ENCODE results near the gene TREM1. TPM values are rescaled to one million over a fixed set of nuclear protein-coding genes. Genes with fewer than 3 reads are reported as not detected.
"Not testable (repeated sequence)": the region's sequence is repeated elsewhere in the genome, so short reads cannot be mapped to it uniquely, and the experiment has no call there.

Gene TREM1
- total RNA-seq, 2 experiments from 2014 or later, result not detected

DNA sequence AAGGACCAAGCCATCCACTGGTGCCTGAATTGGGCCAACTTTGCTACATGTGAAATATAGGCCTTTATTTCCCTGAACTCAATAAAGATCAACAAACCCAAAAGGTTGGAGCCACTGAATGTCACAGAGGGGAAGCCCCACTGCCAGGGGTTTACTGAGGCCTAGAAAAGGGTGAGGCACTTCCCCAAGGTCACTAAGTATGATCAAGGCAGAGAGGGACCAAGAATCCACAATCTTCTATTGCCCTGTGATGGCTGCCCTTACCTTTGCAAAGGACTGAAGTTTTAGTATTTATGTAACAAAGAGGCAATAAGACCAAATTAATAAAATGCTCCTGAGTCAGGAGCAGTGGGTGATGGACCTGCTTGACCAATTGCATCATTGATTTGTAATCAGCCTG is 18.0 kb downstream of the TREM1 start:
- ATAC-seq, result no peak
- H3K4me1 Mint-ChIP-seq, result peaks cover 8% of the 10 kb centered on the region
- DNase-seq, result peak; percentile 26
- no peak overlapping the region for H3K27ac Mint-ChIP-seq
- CTCF ChIA-PET, result interaction anchor here (1.5 to 1.7 kb wide), 2 partner anchors 38 to 176 kb away, joined by 4 read pairs; no protein-coding TSS in a partner anchor
- H3K4me3 Mint-ChIP-seq, result no peak overlapping the region
- H3K9me3 Mint-ChIP-seq (ENCODE audit: low read depth), result peaks cover 1% of the 10 kb centered on the region
- peaks cover 1% of the 10 kb centered on the region for H3K36me3 Mint-ChIP-seq
- H3K27me3 Mint-ChIP-seq, result peaks cover 3% of the 10 kb centered on the region

DNA sequence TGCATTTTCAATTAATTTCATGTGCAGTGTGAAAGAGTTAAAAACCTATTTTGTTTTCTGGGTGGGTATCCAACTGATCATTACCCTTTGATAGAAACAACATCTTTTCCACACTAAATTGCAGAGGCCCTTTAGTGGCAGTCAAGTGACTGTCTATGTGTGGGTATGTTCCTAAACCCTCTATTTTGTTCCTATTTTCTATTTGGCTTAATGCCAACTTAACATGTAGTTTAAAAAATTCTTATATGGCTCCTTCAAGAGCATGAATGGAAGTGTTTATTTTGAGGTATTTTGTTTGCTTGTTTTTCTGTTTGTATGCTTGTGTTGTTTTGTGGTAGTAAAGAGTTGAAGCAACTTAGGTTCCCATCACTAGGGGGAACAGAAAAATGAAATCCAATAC is 19.9 kb downstream of the TREM1 start:
- Mint-ChIP-seq H3K27me3 (peaks cover 12% of the 10 kb centered on the region), H3K27ac (no peak overlapping the region), H3K9me3 (ENCODE audit: low read depth) (peaks cover 12% of the 10 kb centered on the region), H3K36me3 (peaks cover 7% of the 10 kb centered on the region), H3K4me3 (no peak overlapping the region), H3K4me1 (peaks cover under 1% of the 10 kb centered on the region)
- DNase-seq (no peak), ATAC-seq (no peak)
- CTCF ChIA-PET, result interaction anchor here (1.1 kb wide), 1 partner anchor 102 kb away, joined by 3 read pairs; no protein-coding TSS in a partner anchor

GRCh38 chr6:41263267-41263666 is 23.2 kb downstream of the TREM1 start:
- Mint-ChIP-seq H3K27ac (no peak overlapping the region), H3K4me1 (no peaks in the 10 kb centered on the region), H3K36me3 (peaks cover 12% of the 10 kb centered on the region), H3K27me3 (peaks cover 30% of the 10 kb centered on the region), H3K4me3 (no peak overlapping the region), H3K9me3 (ENCODE audit: low read depth) (peaks cover 23% of the 10 kb centered on the region)
- ATAC-seq (no peak), DNase-seq (no peak)
- CTCF ChIA-PET, result no interaction called here

DNA sequence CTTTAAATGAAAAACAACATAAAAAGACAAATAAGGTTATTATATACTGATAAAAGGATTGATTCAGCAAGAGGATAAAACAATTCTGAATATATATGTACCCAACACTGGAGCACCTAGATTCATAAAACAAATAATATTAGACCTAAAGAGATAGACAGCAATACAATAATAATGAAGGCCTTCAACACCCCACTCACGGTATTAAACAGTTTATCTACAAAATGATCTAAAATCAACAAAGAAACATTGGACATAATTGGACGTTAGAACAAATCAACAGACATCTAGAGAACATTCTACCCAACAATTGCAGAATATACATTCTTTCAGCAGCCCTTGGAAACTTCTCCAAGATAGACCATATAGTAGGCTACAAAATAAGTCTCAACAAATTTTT is 24.1 kb downstream of the TREM1 start:
- peaks cover 12% of the 10 kb centered on the region for H3K36me3 Mint-ChIP-seq
- CTCF ChIA-PET, result no interaction called here
- peaks cover 23% of the 10 kb centered on the region for H3K9me3 Mint-ChIP-seq (ENCODE audit: low read depth)
- ATAC-seq, result no peak
- H3K27me3 Mint-ChIP-seq, result peaks cover 30% of the 10 kb centered on the region
- H3K4me3 Mint-ChIP-seq, result no peak overlapping the region
- no peaks in the 10 kb centered on the region for H3K4me1 Mint-ChIP-seq
- DNase-seq, result no peak
- no peak overlapping the region for H3K27ac Mint-ChIP-seq

GRCh38 chr6:41258196-41258493 is 28.3 kb downstream of the TREM1 start:
- no peak for DNase-seq
- Mint-ChIP-seq H3K4me1 (peaks cover 6% of the 10 kb centered on the region), H3K4me3 (no peak overlapping the region), H3K36me3 (peaks cover 8% of the 10 kb centered on the region), H3K9me3 (ENCODE audit: low read depth) (peaks cover 18% of the 10 kb centered on the region), H3K27me3 (peaks cover 26% of the 10 kb centered on the region), H3K27ac (no peak overlapping the region)
- ATAC-seq, result no peak
- CTCF ChIA-PET, result no interaction called here

GRCh38 chr6:41257369-41258195 is 28.9 kb downstream of the TREM1 start:
- no peak overlapping the region for H3K27ac Mint-ChIP-seq
- ATAC-seq, result no peak
- no peak overlapping the region for H3K4me3 Mint-ChIP-seq
- peaks cover 6% of the 10 kb centered on the region for H3K4me1 Mint-ChIP-seq
- H3K36me3 Mint-ChIP-seq, result peaks cover 8% of the 10 kb centered on the region
- H3K27me3 Mint-ChIP-seq, result peaks cover 27% of the 10 kb centered on the region
- H3K9me3 Mint-ChIP-seq (ENCODE audit: low read depth), result peaks cover 16% of the 10 kb centered on the region
- DNase-seq, result no peak
- CTCF ChIA-PET, result interaction anchor here (2.4 kb wide), 1 partner anchor 49 kb away, joined by 5 read pairs; no protein-coding TSS in a partner anchor

DNA sequence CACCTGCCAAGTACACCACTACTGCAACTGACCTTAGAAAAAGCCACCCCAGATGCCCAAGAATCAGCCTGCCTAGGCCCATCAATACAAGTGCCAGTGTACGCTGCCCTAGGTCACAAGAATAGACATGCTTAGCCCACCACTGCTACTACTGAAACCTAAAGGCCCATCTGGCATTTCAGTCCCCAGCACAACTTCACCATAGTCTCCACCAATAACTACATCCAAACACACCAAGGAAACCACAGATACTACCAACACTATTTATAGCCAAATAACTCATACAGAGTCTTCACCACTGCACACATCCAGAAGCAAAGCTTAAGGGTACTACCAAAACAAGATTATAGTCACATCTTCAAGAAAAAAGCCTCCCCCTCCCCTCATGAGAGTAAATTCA is 30.1 kb downstream of the TREM1 start:
- CTCF ChIA-PET, result interaction anchor here (2.4 kb wide), 1 partner anchor 50 kb away, joined by 5 read pairs; no protein-coding TSS in a partner anchor

DNA sequence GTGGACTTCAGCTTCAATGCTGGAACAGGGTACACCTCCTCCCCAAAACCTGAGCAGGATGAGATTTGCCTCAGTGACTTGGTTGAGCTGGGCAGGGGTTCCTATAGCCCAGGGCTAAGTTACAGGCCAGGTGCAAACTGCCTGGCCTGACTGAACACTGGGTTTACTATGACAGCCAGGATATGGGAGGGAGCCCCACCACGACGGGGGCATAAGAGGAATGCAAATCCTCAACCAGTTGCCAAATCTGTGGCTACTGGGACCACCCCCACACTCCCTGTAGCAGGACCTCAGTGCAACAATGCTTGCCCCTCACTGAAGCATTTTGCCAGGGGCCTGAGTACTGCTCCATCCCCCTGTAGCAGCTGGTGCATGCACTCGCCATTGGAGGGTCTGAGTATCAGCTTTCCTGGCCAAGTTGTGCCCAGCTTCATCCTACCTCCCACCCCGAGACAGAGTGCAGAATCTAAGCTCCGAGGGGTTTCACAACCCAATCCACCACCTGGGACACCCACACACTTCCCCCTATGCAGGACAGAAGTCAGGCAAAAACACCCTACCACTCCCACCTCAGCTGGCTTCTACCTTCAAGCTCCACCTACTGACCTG is 30.7 kb downstream of the TREM1 start:
- DNase-seq (no peak), ATAC-seq (no peak)
- Mint-ChIP-seq H3K36me3 (peaks cover 3% of the 10 kb centered on the region), H3K9me3 (ENCODE audit: low read depth) (peaks cover 8% of the 10 kb centered on the region), H3K27me3 (peaks cover 26% of the 10 kb centered on the region), H3K27ac (no peak overlapping the region), H3K4me1 (peaks cover 6% of the 10 kb centered on the region), H3K4me3 (no peak overlapping the region)
- CTCF ChIA-PET, result interaction anchor here (2.4 kb wide), 1 partner anchor 51 kb away, joined by 5 read pairs; no protein-coding TSS in a partner anchor

More for the DNA sequence above, 30.1 kb downstream of the TREM1 start:
- peaks cover 6% of the 10 kb centered on the region for H3K4me1 Mint-ChIP-seq
- no peak overlapping the region for H3K27ac Mint-ChIP-seq
- H3K9me3 Mint-ChIP-seq (ENCODE audit: low read depth), result peaks cover 11% of the 10 kb centered on the region
- no peak overlapping the region for H3K4me3 Mint-ChIP-seq
- H3K36me3 Mint-ChIP-seq, result peaks cover 5% of the 10 kb centered on the region
- DNase-seq (no peak), ATAC-seq (no peak)
- peaks cover 26% of the 10 kb centered on the region for H3K27me3 Mint-ChIP-seq

GRCh38 chr6:41255110-41255509 is 31.4 kb downstream of the TREM1 start:
- DNase-seq, result no peak
- Mint-ChIP-seq H3K36me3 (peaks cover 2% of the 10 kb centered on the region), H3K9me3 (ENCODE audit: low read depth) (peaks cover 5% of the 10 kb centered on the region), H3K4me1 (peaks cover 6% of the 10 kb centered on the region), H3K4me3 (no peak overlapping the region), H3K27me3 (peaks cover 24% of the 10 kb centered on the region), H3K27ac (no peak overlapping the region)
- ATAC-seq, result no peak
- CTCF ChIA-PET, result no interaction called here

- H3K27me3 Mint-ChIP-seq, result peaks cover 11% of the 10 kb centered on the region
- no peak overlapping the region for H3K27ac Mint-ChIP-seq
- DNase-seq (no peak), ATAC-seq (no peak)
- no peak overlapping the region for H3K4me3 Mint-ChIP-seq
- no peaks in the 10 kb centered on the region for H3K36me3 Mint-ChIP-seq
- no peaks in the 10 kb centered on the region for H3K9me3 Mint-ChIP-seq (ENCODE audit: low read depth)
- H3K4me1 Mint-ChIP-seq, result peaks cover 15% of the 10 kb centered on the region
- CTCF ChIA-PET, result no interaction called here
Observed at GRCh38 chr6:41252401-41253169, 33.9 kb downstream of the TREM1 start.

GRCh38 chr6:41247882-41248705 is 38.4 kb downstream of the TREM1 start:
- Mint-ChIP-seq H3K9me3 (ENCODE audit: low read depth) (no peaks in the 10 kb centered on the region), H3K36me3 (no peaks in the 10 kb centered on the region), H3K4me1 (peaks cover 12% of the 10 kb centered on the region), H3K27ac (no peak overlapping the region), H3K4me3 (no peak overlapping the region), H3K27me3 (peaks cover 27% of the 10 kb centered on the region)
- DNase-seq (no peak), ATAC-seq (no peak)
- CTCF ChIA-PET, result no interaction called here

DNA sequence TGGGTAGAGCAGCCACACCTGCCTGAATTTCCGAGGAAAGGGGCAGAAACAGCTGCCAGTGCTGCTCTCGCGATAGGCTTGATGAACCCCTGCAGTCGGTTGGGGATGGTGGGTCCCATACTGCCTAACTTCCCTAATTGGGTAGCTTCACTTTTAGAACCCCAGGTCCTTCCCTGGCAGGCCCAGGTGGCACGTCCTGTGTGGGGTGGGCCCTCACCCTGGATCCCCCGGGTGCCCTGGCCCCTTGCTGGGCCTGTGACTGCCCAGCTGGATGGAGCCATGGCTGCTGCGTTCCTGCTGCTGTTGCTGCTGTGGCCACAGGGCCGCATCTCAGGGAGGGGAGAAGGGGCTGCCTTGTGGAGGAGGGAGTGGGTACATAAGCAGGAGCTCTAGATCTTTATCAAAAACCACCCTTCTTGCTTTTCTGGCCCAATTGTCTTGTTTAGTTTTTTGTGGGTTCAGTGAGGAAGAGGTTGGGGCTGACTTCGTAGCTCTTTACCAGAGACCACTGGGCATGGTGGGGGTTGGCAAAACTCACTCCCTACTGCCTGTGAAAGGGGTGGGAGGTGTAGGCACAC is 39.1 kb downstream of the TREM1 start:
- DNase-seq, result no peak
- ATAC-seq, result no peak
- CTCF ChIA-PET, result no interaction called here
- peaks cover 12% of the 10 kb centered on the region for H3K4me1 Mint-ChIP-seq
- H3K27ac Mint-ChIP-seq, result no peak overlapping the region
- peaks cover 28% of the 10 kb centered on the region for H3K27me3 Mint-ChIP-seq
- no peaks in the 10 kb centered on the region for H3K9me3 Mint-ChIP-seq (ENCODE audit: low read depth)
- no peaks in the 10 kb centered on the region for H3K36me3 Mint-ChIP-seq
- no peak overlapping the region for H3K4me3 Mint-ChIP-seq

DNA sequence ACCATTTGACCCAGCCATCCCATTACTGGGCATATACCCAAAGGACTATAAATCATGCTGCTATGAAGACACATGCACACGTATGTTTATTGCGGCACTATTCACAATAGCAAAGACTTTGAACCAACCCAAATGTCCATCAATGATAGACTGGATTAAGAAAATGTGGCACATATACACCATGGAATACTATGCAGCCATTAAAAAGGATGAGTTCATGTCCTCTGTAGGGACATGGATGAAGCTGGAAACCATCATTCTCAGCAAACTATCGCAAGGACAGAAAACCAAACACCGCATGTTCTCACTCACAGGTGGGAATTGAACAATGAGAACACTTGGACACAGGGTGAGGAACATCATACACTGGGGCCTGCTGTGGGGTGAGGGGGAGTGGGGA is 40.0 kb downstream of the TREM1 start:
- CTCF ChIA-PET; ATAC-seq; H3K27ac Mint-ChIP-seq; H3K4me3 Mint-ChIP-seq; H3K9me3 Mint-ChIP-seq (ENCODE audit: low read depth); DNase-seq; H3K36me3 Mint-ChIP-seq: not testable (repeated sequence)
- Mint-ChIP-seq H3K27me3 (peaks cover 26% of the 10 kb centered on the region), H3K4me1 (peaks cover 12% of the 10 kb centered on the region)
